K562 (cell line): ENCODE results near the gene KIRREL1.

ENCODE experiments used
- FOSL1 ChIP-seq: fragments of 200-800 bp; sonication (Bioruptor generic); conservative IDR thresholded peaks from 2 replicates; pipeline ENCODE4 v1.6.1; 2016; ENCODE audit warnings: missing genetic modification characterization, missing compliant biosample characterization
- GABPA ChIP-seq: fragments of 200-800 bp; sonication (Bioruptor generic); conservative IDR thresholded peaks from 2 replicates; pipeline ENCODE4 v1.6.1; 2016; ENCODE audit warnings: low read depth, missing genetic modification characterization, missing compliant biosample characterization
- POLR2A ChIP-seq: fragments of 450-650 bp; conservative IDR thresholded peaks from 2 replicates; pipeline ENCODE4 v1.6.1; 2016
- SREBF2 ChIP-seq: sonication (generic); formaldehyde crosslinking; IDR thresholded peaks from 2 replicates; pipeline ENCODE4 v1.4.0; 2020; ENCODE audit warnings: mild to moderate bottlenecking, missing genetic modification reagents
- ZSCAN29 ChIP-seq: fragments of 450-650 bp; IDR thresholded peaks from 2 replicates; pipeline ENCODE4 v1.6.1; 2017

- TF ChIP-seq FOSL1 (tag) (no peak), POLR2A (no peak), SREBF2 (CRISPR knock-in tag) (no peak), GABPA (tag) (no peak), ZSCAN29 (no peak)
Measured at GRCh38 chr1:158058237-158058985, 65.0 kb downstream of the KIRREL1 start.
